ENCODE measurements around the gene PRKCQ.

The PRKCQ gene

DNA sequence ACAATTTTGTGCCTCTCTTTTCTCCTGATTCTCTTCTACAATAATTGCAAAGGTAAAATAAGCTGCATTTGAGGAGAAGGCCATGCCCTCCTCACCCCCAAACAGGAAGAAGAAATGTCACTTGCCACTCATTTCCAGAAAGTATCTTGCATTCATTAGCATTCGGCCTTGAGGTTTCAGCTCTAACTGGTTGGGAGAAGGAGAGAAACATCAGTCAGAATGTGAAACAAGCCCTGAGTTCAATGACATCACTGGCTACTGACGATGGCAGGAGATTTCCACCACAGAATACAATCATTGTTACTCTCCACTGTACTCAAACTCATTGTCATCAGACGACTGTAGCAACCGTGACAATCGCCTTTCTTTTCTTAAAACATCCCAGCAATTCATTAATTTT lies 72.8 kb downstream of the PRKCQ start:
- Histone ChIP-seq H3K9ac (ENCODE audit: low read length) (no peak overlapping the region), H3F3A (ENCODE audit: insufficient read depth, low read length) (no peaks in the 10 kb centered on the region), H3K27me3 (ENCODE audit: insufficient read depth, low read length) (peaks cover 7% of the 10 kb centered on the region; the same call in 1 of the 2 replicates), H3K4me3 (ENCODE audit: low read depth, low read length, poor library complexity, severe bottlenecking) (no peak overlapping the region), H3K79me2 (ENCODE audit: insufficient read depth, low read length) (no peaks in the 10 kb centered on the region), H4K20me1 (ENCODE audit: insufficient read depth, low read length) (no peaks in the 10 kb centered on the region), H3K9me2 (ENCODE audit: low read depth, low read length) (no peaks in the 10 kb centered on the region), H3K9me3 (ENCODE audit: low read length) (no peaks in the 10 kb centered on the region), H2AFZ (ENCODE audit: low read length) (no peak overlapping the region), H3K27ac (ENCODE audit: low read depth, low read length, poor library complexity, severe bottlenecking) (no peak overlapping the region), H3K36me3 (ENCODE audit: insufficient read depth, low read length) (no peaks in the 10 kb centered on the region), H3K4me2 (ENCODE audit: low read length) (no peak overlapping the region), H3K4me1 (ENCODE audit: insufficient read depth, low read length, severe bottlenecking) (no peaks in the 10 kb centered on the region)
- TF ChIP-seq EZH2 (IDR thresholded peaks at IDR 0.05; ENCODE audit: borderline replicate concordance, low read length): no peak
- TF ChIP-seq, protein P1, sequence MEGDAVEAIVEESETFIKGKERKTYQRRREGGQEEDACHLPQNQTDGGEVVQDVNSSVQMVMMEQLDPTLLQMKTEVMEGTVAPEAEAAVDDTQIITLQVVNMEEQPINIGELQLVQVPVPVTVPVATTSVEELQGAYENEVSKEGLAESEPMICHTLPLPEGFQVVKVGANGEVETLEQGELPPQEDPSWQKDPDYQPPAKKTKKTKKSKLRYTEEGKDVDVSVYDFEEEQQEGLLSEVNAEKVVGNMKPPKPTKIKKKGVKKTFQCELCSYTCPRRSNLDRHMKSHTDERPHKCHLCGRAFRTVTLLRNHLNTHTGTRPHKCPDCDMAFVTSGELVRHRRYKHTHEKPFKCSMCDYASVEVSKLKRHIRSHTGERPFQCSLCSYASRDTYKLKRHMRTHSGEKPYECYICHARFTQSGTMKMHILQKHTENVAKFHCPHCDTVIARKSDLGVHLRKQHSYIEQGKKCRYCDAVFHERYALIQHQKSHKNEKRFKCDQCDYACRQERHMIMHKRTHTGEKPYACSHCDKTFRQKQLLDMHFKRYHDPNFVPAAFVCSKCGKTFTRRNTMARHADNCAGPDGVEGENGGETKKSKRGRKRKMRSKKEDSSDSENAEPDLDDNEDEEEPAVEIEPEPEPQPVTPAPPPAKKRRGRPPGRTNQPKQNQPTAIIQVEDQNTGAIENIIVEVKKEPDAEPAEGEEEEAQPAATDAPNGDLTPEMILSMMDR (IDR thresholded peaks at IDR 0.05; ENCODE audit: low read length): no peak

DNA sequence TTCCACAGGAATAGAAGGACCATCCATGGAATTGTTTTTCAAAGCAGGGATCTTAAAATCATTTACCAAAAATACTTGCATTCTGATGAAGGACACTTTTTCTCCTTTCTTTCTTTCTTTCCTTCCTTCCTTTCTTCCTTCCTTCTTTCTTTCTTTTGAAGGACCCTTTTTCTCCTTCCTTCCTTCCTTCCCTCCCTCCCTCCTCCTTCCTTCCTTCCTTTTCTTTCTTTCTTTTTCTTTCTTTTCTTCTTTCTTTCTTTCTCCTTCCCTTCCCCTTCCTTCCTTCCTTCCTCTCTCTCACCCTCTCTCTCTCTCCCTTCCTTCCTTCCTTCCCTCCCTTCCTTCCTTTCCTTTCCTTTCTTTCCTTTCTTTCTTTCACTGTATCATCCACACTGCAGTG lies 74.8 kb downstream of the PRKCQ start:
- H3K4me1 ChIP-seq (ENCODE audit: insufficient read depth, low read length, severe bottlenecking): no peaks in the 10 kb centered on the region
- H3F3A ChIP-seq (ENCODE audit: insufficient read depth, low read length): no peaks in the 10 kb centered on the region
- no peak overlapping the region for H2AFZ ChIP-seq (ENCODE audit: low read length)
- H4K20me1 ChIP-seq (ENCODE audit: insufficient read depth, low read length): no peaks in the 10 kb centered on the region
- no peaks in the 10 kb centered on the region for H3K79me2 ChIP-seq (ENCODE audit: insufficient read depth, low read length)
- H3K9ac ChIP-seq (ENCODE audit: low read length): no peak overlapping the region
- no peaks in the 10 kb centered on the region; the same call in 1 of the 2 replicates for H3K27me3 ChIP-seq (ENCODE audit: insufficient read depth, low read length)
- no peak for TF ChIP-seq EZH2 (IDR thresholded peaks at IDR 0.05; ENCODE audit: borderline replicate concordance, low read length)
- TF ChIP-seq, protein P1 (IDR thresholded peaks at IDR 0.05; ENCODE audit: low read length): no peak
- H3K4me3 ChIP-seq (ENCODE audit: low read depth, low read length, poor library complexity, severe bottlenecking): no peak overlapping the region
- H3K36me3 ChIP-seq (ENCODE audit: insufficient read depth, low read length): no peaks in the 10 kb centered on the region
- H3K9me2 ChIP-seq (ENCODE audit: low read depth, low read length): no peaks in the 10 kb centered on the region
- no peak overlapping the region for H3K4me2 ChIP-seq (ENCODE audit: low read length)
- no peak overlapping the region for H3K27ac ChIP-seq (ENCODE audit: low read depth, low read length, poor library complexity, severe bottlenecking)
- no peaks in the 10 kb centered on the region for H3K9me3 ChIP-seq (ENCODE audit: low read length)

DNA sequence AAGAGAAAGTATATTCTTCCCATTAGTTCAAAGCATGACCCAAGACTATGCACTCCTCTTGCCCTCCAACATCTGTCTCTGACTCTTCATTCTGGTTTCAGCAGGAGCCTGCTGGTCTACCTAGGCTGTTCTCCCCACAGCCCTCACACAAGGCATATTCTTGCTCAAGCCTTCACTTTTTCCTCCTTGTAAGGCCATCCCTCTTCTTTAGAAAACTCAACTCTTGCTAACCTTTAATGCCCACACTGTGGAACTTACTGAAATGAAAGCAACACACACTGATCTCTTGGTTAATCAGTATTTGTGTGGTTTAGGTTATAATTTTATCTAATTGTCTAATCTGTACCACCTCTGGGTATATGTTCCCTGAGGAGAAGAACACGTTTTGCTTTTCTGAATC lies 75.8 kb downstream of the PRKCQ start:
- no peaks in the 10 kb centered on the region for H4K20me1 ChIP-seq (ENCODE audit: insufficient read depth, low read length)
- no peaks in the 10 kb centered on the region for H3K4me1 ChIP-seq (ENCODE audit: insufficient read depth, low read length, severe bottlenecking)
- no peak for TF ChIP-seq EZH2 (IDR thresholded peaks at IDR 0.05; ENCODE audit: borderline replicate concordance, low read length)
- TF ChIP-seq, protein P1 (IDR thresholded peaks at IDR 0.05; ENCODE audit: low read length): no peak
- no peaks in the 10 kb centered on the region for H3F3A ChIP-seq (ENCODE audit: insufficient read depth, low read length)
- no peaks in the 10 kb centered on the region; the same call in 1 of the 2 replicates for H3K27me3 ChIP-seq (ENCODE audit: insufficient read depth, low read length)
- H3K9ac ChIP-seq (ENCODE audit: low read length): no peak overlapping the region
- no peaks in the 10 kb centered on the region for H3K9me3 ChIP-seq (ENCODE audit: low read length)
- H3K36me3 ChIP-seq (ENCODE audit: insufficient read depth, low read length): no peaks in the 10 kb centered on the region
- no peak overlapping the region for H2AFZ ChIP-seq (ENCODE audit: low read length)
- H3K27ac ChIP-seq (ENCODE audit: low read depth, low read length, poor library complexity, severe bottlenecking): no peak overlapping the region
- H3K4me3 ChIP-seq (ENCODE audit: low read depth, low read length, poor library complexity, severe bottlenecking): no peak overlapping the region
- no peaks in the 10 kb centered on the region for H3K9me2 ChIP-seq (ENCODE audit: low read depth, low read length)
- no peaks in the 10 kb centered on the region for H3K79me2 ChIP-seq (ENCODE audit: insufficient read depth, low read length)
- no peak overlapping the region for H3K4me2 ChIP-seq (ENCODE audit: low read length)
